ENCODE results near the gene SNX4.
A peak's percentile ranks its signal among the peaks of the same experiment; 100 is the strongest.
"Not testable (repeated sequence)": the region's sequence is repeated elsewhere in the genome, so short reads cannot be mapped to it uniquely, and the experiment has no call there.

SNX4 gene

GRCh38 chr3:125519678-125520562 is at the start of gene SNX4:
TSS of gene SNX4 (minus strand) at chr3:125520202. CDS start at chr3:125520172, 30 bp downstream.
- DNase-seq: peak; percentile 64

- no peak for DNase-seq
Observed at GRCh38 chr3:125556314-125556713, 36.3 kb upstream of the SNX4 start.

- no peak for DNase-seq
Observed at GRCh38 chr3:125552401-125552800, 32.4 kb upstream of the SNX4 start.

GRCh38 chr3:125528920-125529319 is 8.9 kb upstream of the SNX4 start:
- no peak for DNase-seq

- no peak for DNase-seq
Observed at GRCh38 chr3:125525153-125525552, 5.2 kb upstream of the SNX4 start.

- DNase-seq: not testable (repeated sequence)
Observed at GRCh38 chr3:125520563-125520919, 539 bp upstream of the SNX4 start.

GRCh38 chr3:125515421-125515820 is 4.6 kb downstream of the SNX4 start:
- DNase-seq: no peak

- DNase-seq: no peak
Observed at GRCh38 chr3:125513490-125514115, 6.4 kb downstream of the SNX4 start.

- DNase-seq: no peak
Observed at GRCh38 chr3:125512135-125512920, 7.7 kb downstream of the SNX4 start.

GRCh38 chr3:125511420-125512118 is 8.4 kb downstream of the SNX4 start:
- DNase-seq: no peak

GRCh38 chr3:125507128-125507527 is 12.9 kb downstream of the SNX4 start:
- no peak for DNase-seq

- no peak for DNase-seq
Observed at GRCh38 chr3:125498630-125499029, 21.4 kb downstream of the SNX4 start.

GRCh38 chr3:125496701-125497100 is 23.3 kb downstream of the SNX4 start:
- DNase-seq: no peak

GRCh38 chr3:125482406-125482805 is 37.6 kb downstream of the SNX4 start:
- no peak for DNase-seq

- DNase-seq: no peak
Observed at GRCh38 chr3:125481786-125482185, 38.2 kb downstream of the SNX4 start.

- not testable (repeated sequence) for DNase-seq
Observed at GRCh38 chr3:125481375-125481759, 38.6 kb downstream of the SNX4 start.

- no peak for DNase-seq
Observed at GRCh38 chr3:125480656-125481374, 39.2 kb downstream of the SNX4 start.

- no peak for DNase-seq
Observed at GRCh38 chr3:125479091-125479490, 40.9 kb downstream of the SNX4 start.

- no peak for DNase-seq
Observed at GRCh38 chr3:125478326-125478725, 41.7 kb downstream of the SNX4 start.

GRCh38 chr3:125477701-125478100 is 42.3 kb downstream of the SNX4 start:
- DNase-seq: no peak

GRCh38 chr3:125470671-125471070 is 49.3 kb downstream of the SNX4 start:
- DNase-seq: no peak

GRCh38 chr3:125462722-125463299 is 57.2 kb downstream of the SNX4 start:
- no peak for DNase-seq
